HG02610 (cell line): ENCODE data around the gene CORO2B.

Experiments used
- ATAC-seq: cut with Tn5 transposase; IDR thresholded peaks from one replicate; pipeline ENCODE4 v1.9.1; 2021; ENCODE audit warnings: mild to moderate bottlenecking, moderate library complexity; ENCODE audit not compliant: unreplicated experiment

Gene CORO2B

DNA sequence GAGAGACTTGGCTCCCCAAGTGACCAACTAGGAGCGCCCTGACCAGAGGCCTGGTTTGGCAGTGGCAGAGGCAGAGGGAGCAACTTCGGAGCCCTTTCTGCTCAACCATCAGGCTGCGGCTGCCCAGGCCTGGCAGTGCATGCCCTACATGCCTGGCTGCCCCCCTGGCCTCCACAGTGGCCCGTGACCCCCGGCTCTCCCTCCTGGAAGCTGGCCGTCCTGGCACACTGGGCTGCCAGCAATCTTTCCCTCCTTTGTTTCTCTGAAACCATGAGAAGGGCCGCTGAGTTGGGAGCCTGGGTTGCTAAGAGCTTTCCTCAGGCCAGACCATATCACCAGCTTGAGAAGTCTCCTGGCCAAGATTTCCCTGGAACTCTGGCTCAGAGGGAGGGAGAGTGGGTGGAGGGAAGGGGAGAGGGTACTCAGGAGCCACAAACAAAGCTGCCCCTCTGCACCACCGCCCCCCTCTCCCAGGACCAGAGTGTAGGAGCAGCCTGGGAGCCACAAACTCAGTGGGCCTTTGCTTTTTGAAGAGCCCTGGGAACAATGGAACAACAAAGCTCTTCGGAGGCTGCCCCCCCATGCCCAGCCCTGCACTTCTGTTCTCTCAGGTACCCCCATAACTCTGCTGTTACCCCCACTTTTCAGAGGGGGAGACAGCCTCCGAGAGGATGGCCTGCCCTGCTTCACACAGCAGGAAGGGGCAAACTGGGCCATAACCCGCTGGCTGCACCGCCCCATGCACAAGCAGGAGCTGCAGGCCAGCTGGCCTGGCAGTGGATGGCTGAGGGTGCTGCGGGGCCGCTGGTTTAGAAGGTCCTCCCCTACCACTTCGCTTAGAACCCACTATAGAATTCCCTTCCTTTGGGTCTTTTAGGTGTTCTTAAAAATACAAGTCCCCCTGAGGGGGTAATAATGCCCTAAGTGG lies 11.3 kb downstream of the CORO2B start:
- ATAC-seq, result no peak

- ATAC-seq, result no peak
Measured at GRCh38 chr15:68590721-68591389, 12.1 kb downstream of the CORO2B start.

GRCh38 chr15:68592054-68592453 lies 13.3 kb downstream of the CORO2B start:
- ATAC-seq, result no peak

DNA sequence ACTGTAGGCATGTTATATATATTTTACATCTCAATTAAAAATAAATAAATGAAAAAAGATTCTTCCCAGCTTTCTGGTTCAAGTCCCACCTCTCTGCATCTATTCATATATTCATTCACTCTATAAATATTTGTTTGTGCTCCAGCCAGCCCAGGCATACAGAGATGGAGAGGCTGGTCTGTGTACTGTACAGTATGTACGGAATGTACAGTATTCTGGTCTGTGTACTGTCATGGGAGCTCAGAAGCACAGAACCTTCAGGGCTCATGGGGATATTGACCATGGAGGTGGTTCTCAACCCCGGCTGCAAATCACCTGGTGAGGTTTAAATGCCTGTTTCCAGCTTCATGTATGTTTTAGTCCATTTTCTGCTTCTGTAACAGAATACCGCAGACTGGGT lies 13.8 kb downstream of the CORO2B start:
- no peak for ATAC-seq

DNA sequence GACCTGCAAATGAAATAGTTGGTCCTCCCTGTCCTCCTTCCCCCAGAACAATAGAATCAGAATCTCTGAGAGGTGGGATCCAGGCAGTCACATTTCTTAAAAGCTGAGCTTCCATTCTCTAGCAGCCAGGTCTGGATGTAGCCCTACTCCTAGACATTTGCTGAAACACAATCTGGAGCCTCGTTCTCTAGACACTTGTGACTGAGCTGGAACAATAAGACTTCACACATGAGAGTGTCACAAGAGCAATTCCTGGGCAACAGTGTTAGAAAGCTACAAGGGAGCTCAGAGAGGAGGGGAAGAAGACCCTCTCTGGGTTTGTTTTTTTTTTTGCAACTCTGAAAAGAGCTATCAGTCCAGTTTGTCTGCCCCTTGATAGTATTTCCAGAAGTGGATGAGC lies 14.5 kb downstream of the CORO2B start:
- ATAC-seq, result no peak

GRCh38 chr15:68593828-68594532 lies 15.2 kb downstream of the CORO2B start:
- ATAC-seq, result no peak

DNA sequence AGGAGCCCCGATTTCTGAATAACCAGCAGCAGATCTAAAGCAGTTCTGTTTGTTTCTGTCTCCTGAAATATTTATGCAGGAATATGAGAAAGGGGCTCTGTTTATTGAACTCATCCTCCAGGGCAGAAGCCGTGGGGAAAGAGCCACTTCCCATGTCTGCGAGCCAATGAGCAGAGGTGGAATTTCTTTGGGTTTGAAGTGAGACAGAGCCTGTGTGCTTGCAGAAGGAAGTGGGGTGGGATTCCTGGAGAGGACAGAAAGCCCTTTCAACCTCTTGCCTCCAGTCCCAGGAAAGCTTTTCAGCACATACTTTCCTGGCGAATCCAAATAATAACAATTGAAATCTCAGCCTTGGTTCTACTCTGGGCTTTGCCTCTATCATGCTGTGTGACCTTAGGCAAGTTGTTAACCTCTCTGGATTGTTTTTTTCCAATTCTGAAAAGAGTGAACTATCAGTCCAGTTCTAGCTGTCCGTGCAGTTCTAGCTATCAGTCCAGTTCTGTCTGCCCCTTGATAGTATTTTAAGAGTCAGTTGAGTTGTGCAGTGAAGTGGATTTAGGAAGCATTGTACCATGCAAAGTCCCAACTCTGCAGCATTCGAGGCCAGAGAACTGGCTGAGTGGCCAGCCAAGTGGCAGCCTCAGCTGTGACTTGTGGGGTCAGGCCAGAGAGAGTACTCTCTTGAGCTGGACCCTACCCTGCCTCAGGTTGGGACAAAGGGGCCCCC lies 15.9 kb downstream of the CORO2B start:
- no peak for ATAC-seq

DNA sequence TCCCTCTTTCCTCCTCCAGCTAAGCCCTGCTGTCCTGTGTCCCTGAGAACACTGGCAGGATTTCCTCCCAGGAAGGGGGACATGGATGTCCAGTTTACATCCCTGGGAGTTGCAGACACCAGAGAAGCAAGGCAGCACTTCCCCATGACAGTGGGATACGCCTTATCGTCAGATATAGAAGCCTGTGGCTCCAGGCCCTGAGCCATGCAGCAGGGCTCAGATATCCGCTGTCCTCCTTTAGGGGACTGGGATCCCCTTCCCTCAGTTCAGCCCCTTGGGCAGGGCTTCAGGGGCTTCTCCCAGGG lies 16.4 kb downstream of the CORO2B start:
- no peak for ATAC-seq

GRCh38 chr15:68595761-68596160 lies 17.0 kb downstream of the CORO2B start:
- no peak for ATAC-seq

GRCh38 chr15:68596691-68597090 lies 17.9 kb downstream of the CORO2B start:
- no peak for ATAC-seq

- no peak for ATAC-seq
Measured at GRCh38 chr15:68597581-68597980, 18.8 kb downstream of the CORO2B start.

DNA sequence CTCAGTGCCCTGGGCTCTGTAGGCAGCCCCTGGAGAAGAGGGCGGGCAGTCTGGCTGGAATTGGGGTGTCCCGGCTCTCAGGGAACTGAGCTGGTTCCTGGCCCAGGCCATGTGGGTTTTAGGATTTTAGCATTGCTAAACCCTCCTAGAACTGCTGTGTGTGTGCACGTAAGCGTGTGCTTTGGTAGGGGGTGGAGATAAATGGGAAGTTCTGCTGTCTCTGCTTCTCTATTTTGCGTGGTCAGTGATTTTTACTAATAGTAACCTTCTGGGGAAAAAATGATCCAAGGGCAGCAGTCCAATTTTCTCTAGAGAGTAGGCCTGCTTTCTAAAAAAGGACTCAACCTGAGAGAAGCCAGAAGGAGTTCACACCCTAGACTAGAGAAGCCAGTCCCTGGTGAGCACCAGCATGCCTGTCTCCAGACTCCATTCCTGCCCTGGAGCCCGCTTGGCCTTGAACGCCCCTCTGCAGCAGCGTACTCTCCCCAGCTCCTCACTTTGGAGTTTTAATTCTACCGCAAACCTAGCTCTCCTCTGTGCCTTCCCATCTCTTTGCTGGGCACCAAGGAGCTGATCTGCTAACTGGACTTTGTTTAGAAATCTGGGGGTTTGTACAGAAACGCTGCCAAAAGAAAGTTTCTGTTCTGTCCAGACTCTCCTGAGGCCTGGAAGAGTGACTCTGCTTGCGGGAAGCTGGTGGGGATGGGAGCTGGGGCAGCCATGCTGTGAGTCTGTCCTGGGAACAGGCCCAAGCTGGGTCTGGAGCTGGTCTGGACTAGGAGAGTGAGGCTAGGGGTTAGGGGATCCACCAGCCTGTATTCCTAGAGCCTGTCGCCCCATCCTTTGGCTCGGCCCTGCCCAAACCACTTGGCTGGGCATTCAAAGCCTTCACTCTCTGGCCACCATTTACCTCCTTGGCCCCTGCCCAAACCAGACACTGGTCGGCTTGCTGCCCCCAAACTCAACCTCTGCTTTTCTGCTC lies 19.7 kb downstream of the CORO2B start:
- no peak for ATAC-seq

GRCh38 chr15:68599153-68599545 lies 20.4 kb downstream of the CORO2B start:
- no peak for ATAC-seq

GRCh38 chr15:68599560-68600071 lies 20.8 kb downstream of the CORO2B start:
- ATAC-seq, result no peak

- ATAC-seq, result no peak
Measured at GRCh38 chr15:68601206-68602197, 22.7 kb downstream of the CORO2B start.

- no peak for ATAC-seq
Measured at GRCh38 chr15:68602459-68603215, 23.8 kb downstream of the CORO2B start.

GRCh38 chr15:68603216-68603595 lies 24.4 kb downstream of the CORO2B start:
- ATAC-seq, result no peak

GRCh38 chr15:68603951-68604350 lies 25.2 kb downstream of the CORO2B start:
- ATAC-seq, result no peak
